Type B pancreatic cell (in vitro differentiated cells): Measurements from ENCODE around the gene ARHGAP30. TPM values are rescaled to one million over a fixed set of nuclear protein-coding genes. Genes with fewer than 3 reads are reported as not detected.
"Not testable (repeated sequence)": the region's sequence is repeated elsewhere in the genome, so short reads cannot be mapped to it uniquely, and the experiment has no call there.

Source experiments
- DNase-seq: peaks from one replicate; pipeline ENCODE4 v3.0.0; 2021; ENCODE audit warnings: mixed read lengths; ENCODE audit not compliant: unreplicated experiment; ENCODE audit errors: extremely low spot score
- H3K27ac Mint-ChIP-seq: 2 replicates; pipeline ENCODE4 v1.8.0; 2021; ENCODE audit warnings: mild to moderate bottlenecking, mixed read lengths
- H3K27me3 Mint-ChIP-seq: 2 replicates; pipeline ENCODE4 v1.8.0; 2021; ENCODE audit warnings: mixed read lengths
- H3K36me3 Mint-ChIP-seq: 2 replicates; pipeline ENCODE4 v1.8.0; 2021; ENCODE audit warnings: mixed read lengths
- H3K4me1 Mint-ChIP-seq: one replicate; pipeline ENCODE4 v1.8.0; 2021; ENCODE audit warnings: mixed read lengths; ENCODE audit not compliant: unreplicated experiment
- H3K4me3 Mint-ChIP-seq: 2 replicates; pipeline ENCODE4 v1.8.0; 2021; ENCODE audit warnings: mild to moderate bottlenecking, mixed read lengths
- H3K9me3 Mint-ChIP-seq: 2 replicates; pipeline ENCODE4 v1.8.0; 2021; ENCODE audit warnings: mixed read lengths
- total RNA-seq: library from RNA; stranded (reverse); gene quantifications from 2 replicates; pipeline ENCODE4 v1.2.1, GENCODE V29; 2021; ENCODE audit warnings: low replicate concordance
- TF ChIP-seq, protein P1 (sequence below): fragments of 200-600 bp; sonication (generic); conservative IDR thresholded peaks from 2 replicates; pipeline ENCODE4 v1.5.0; 2021; ENCODE audit warnings: antibody characterized with exemption, mild to moderate bottlenecking

Gene ARHGAP30
- total RNA-seq, 1 donor from 2014 or later = 1.3 TPM

DNA sequence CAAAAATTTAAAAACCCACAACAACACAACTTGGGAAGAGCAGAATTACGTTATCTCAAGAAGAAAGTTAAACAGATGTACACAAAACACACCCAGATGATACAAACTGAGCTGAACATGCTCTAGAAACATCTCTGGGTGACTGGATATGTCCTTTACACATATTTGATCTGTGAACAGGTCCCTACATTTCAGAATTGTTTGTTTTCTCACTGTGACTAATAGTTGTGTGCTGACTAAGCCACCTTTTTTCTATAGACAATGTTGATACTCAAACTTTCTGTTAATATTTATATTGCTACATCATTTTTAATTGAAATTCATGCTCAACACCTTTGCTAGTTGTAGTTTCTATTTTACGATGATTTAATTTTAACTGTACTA lies 47.7 kb downstream of the ARHGAP30 start:
- no peak for DNase-seq
- peaks cover 53% of the 10 kb centered on the region for H3K27me3 Mint-ChIP-seq
- TF ChIP-seq, protein P1, sequence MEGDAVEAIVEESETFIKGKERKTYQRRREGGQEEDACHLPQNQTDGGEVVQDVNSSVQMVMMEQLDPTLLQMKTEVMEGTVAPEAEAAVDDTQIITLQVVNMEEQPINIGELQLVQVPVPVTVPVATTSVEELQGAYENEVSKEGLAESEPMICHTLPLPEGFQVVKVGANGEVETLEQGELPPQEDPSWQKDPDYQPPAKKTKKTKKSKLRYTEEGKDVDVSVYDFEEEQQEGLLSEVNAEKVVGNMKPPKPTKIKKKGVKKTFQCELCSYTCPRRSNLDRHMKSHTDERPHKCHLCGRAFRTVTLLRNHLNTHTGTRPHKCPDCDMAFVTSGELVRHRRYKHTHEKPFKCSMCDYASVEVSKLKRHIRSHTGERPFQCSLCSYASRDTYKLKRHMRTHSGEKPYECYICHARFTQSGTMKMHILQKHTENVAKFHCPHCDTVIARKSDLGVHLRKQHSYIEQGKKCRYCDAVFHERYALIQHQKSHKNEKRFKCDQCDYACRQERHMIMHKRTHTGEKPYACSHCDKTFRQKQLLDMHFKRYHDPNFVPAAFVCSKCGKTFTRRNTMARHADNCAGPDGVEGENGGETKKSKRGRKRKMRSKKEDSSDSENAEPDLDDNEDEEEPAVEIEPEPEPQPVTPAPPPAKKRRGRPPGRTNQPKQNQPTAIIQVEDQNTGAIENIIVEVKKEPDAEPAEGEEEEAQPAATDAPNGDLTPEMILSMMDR = no peak
- H3K27ac Mint-ChIP-seq = peak overlapping the region; percentile 98
- H3K36me3 Mint-ChIP-seq = peaks cover 4% of the 10 kb centered on the region
- H3K9me3 Mint-ChIP-seq = no peaks in the 10 kb centered on the region
- H3K4me3 Mint-ChIP-seq = peak overlapping the region; percentile 93
- H3K4me1 Mint-ChIP-seq = peaks cover 24% of the 10 kb centered on the region

GRCh38 chr1:161021165-161021969 lies 48.3 kb downstream of the ARHGAP30 start:
- peaks cover 8% of the 10 kb centered on the region for H3K36me3 Mint-ChIP-seq
- H3K27me3 Mint-ChIP-seq = peaks cover 53% of the 10 kb centered on the region
- peak; percentile 88 for DNase-seq
- H3K4me3 Mint-ChIP-seq = peak overlapping the region; percentile 93
- peak overlapping the region; percentile 98 for H3K27ac Mint-ChIP-seq
- no peaks in the 10 kb centered on the region for H3K9me3 Mint-ChIP-seq
- peaks cover 24% of the 10 kb centered on the region for H3K4me1 Mint-ChIP-seq
- TF ChIP-seq, protein P1 = no peak

DNA sequence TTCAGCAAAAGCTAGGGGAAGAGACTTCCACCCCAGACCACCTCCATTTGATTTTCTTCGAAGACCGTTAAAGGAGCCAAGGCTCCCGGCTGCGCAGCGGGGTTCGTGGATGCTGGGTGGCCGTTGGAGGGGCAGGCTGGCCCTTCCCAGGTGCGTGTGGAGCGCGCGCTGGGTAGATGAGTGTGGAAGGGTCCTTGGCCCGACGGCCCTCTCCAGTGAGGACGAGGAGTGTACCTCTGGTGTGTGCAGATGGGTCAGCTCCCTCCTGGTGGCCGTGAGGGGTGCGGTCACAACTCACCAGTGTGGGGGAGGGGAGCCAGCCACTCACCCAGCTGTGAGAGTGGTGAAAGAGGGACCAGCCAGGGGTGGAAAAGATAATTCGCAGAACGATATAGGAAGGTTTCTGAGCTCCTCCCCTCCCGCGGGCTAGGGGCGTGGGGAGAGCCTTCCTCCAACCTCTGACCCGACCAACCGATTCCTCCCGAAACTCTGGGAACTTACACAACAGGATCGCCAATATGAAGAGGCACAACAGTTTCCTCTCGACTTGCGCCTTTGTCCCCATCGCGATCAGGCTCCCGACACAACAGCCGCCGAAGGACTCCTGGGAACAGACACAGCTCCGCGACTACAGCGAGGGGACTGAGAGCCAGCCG lies 49.1 kb downstream of the ARHGAP30 start, which contains the start of gene F11R:
Gene F11R, minus strand, starts transcription at position 644 of the 656 bp plus-strand sequence. Its CDS starts 79 bp downstream, at position 565.
- TF ChIP-seq, protein P1 = peak; percentile 64
- Mint-ChIP-seq H3K27ac (peak within 1 kb of the TSS; percentile 98), H3K9me3 (no peaks in the 10 kb centered on the region), H3K27me3 (peaks cover 53% of the 10 kb centered on the region), H3K4me3 (peak within 1 kb of the TSS; percentile 93), H3K36me3 (peaks cover 8% of the 10 kb centered on the region), H3K4me1 (peaks cover 24% of the 10 kb centered on the region)
- DNase-seq = no peak

- Mint-ChIP-seq H3K4me3 (peak overlapping the region; percentile 93), H3K4me1 (peaks cover 24% of the 10 kb centered on the region), H3K9me3 (no peaks in the 10 kb centered on the region), H3K27ac (peak overlapping the region; percentile 98), H3K27me3 (peaks cover 53% of the 10 kb centered on the region), H3K36me3 (peaks cover 8% of the 10 kb centered on the region)
- no peak for DNase-seq
- TF ChIP-seq, protein P1 = no peak
These were observed 49.8 kb downstream of the ARHGAP30 start for GRCh38 chr1:161019751-161020495.

GRCh38 chr1:161019111-161019660 lies 50.5 kb downstream of the ARHGAP30 start:
- not testable (repeated sequence) for DNase-seq, H3K36me3 Mint-ChIP-seq, H3K9me3 Mint-ChIP-seq
- Mint-ChIP-seq H3K27me3 (peaks cover 53% of the 10 kb centered on the region), H3K4me3 (peak overlapping the region; percentile 93), H3K4me1 (peaks cover 27% of the 10 kb centered on the region), H3K27ac (peak overlapping the region; percentile 98)
